Stimulated activated CD8-positive, alpha-beta memory T cell treated with anti-CD3 and anti-CD28 coated beads, Interleukin-7, amount 100 ng/mL, for 48 hours (primary cell): ENCODE data around the gene ERV3-1.
A peak's percentile ranks its signal among the peaks of the same experiment; 100 is the strongest.
"Not testable (repeated sequence)": the region's sequence is repeated elsewhere in the genome, so short reads cannot be mapped to it uniquely, and the experiment has no call there.

Experiments
- DNase-seq, 2 donors: peaks; one replicate each; pipeline ENCODE4 v3.0.0-alpha.2; 2020; ENCODE audit warnings: low read depth in 1 of 2; ENCODE audit errors: extremely low read depth in 1 of 2

The ERV3-1 gene, protein sequence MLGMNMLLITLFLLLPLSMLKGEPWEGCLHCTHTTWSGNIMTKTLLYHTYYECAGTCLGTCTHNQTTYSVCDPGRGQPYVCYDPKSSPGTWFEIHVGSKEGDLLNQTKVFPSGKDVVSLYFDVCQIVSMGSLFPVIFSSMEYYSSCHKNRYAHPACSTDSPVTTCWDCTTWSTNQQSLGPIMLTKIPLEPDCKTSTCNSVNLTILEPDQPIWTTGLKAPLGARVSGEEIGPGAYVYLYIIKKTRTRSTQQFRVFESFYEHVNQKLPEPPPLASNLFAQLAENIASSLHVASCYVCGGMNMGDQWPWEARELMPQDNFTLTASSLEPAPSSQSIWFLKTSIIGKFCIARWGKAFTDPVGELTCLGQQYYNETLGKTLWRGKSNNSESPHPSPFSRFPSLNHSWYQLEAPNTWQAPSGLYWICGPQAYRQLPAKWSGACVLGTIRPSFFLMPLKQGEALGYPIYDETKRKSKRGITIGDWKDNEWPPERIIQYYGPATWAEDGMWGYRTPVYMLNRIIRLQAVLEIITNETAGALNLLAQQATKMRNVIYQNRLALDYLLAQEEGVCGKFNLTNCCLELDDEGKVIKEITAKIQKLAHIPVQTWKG

DNA sequence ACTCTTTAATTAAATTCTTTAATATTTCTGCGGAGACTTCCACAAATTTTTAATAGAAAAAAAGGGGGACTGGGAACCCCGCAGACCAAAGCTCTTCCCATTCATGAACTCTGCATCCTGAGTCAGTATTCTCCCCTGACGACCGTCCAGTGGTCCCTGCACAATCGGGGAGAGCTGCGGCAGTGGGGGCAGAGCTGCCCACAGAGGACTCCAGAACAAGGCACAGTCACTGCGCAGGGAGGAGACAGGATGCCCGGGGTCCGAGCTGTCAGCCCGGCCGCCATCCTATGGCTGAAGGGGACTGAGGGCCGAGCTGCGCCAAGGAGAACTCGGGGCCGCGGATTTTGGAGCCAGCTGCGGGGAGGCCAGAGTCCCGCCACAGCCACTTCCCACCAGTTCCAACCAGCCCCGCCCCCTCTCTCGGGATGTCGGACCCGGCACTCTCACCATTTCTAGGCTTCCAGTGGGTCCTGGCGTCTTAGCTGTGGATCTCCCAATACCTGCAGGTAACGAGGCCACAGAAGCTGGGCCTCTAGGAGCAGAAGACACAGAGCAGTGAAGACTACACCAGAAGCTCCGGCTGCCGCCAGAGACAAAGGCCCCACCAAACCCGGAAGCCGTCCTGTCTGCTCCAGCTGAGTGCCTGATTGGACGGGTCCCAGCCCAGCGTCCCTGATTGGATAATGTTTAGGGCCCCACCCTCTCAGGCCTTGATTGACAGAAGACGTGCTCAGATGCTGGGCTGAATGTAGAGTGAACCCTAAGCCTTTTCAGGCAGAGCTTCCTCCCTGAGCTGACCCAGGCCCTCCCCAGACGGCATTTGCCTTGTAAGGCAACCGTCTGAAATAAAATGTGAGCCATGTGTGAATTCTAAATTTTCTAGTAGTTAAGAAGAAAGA is at the start of gene ERV3-1:
Gene ERV3-1 (minus strand): TSS at position 594 of the 899 bp plus-strand sequence. CDS start 13,661 bp downstream, outside the sequence.
- DNase-seq, result peak; percentile 75 to 89

DNA sequence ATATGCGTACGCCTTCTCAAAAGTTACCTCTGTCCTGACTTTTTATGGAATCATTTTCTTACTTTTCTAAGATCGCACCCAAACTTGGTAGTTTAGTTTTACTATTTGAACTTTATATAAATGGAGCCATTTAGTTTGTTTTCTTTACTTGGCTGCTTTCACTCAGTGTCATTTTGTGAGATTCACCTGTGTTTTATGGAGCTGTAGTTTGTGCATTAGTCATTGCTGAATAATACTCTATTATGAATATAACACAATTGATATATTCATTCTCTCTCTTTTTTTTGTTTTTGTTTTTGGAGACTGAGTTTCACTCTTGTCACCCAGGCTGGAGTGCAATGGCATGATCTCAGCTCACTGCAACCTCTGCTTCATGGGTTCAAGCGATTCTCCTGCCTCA is 49.3 kb upstream of the ERV3-1 start:
- DNase-seq, result not testable (repeated sequence)

DNA sequence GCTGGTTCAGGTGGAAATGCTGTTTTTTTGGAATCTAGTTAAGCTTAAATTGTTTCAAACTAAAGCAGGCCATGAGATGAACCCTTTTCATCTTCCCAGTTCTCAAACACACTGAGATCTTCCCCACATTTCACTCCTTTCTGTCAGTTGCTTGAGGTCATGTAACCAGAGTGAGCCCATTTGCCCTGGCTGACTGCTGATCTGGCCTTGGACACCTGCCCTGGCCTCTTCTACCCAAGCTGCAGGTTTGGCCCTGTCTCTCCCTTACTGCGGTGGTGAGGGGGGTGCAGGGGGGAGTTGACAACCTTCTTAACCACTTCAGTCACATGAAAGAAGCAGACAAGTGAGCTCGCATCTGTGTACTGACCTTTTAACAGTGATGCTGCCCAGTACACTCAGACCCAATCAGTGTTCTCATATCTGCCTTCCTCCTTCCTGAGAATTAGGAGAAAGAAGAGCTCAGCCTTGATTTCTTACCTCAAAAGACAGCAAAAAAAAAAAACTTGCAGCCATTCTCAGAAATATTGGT is 48.0 kb upstream of the ERV3-1 start:
- not testable (repeated sequence) for DNase-seq

DNA sequence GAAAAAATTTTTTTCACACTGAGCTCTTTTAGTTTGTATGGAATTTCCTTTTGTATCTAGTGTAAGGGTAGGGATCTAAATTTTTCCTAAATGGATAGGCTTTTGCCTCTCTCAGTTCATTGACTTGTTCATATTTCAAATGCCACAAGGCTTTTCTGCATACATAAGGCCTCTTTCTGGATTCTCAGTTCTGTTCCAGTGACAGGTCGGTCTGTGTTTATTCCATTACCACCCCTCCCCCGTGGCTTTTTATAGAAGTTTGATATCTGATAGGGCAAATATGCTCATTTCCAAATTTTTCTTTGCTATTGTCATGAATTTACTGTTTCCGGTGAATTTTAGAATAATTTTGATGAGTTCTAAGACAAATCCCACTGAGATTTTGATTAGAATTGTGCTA is 45.2 kb upstream of the ERV3-1 start:
- not testable (repeated sequence) for DNase-seq

DNA sequence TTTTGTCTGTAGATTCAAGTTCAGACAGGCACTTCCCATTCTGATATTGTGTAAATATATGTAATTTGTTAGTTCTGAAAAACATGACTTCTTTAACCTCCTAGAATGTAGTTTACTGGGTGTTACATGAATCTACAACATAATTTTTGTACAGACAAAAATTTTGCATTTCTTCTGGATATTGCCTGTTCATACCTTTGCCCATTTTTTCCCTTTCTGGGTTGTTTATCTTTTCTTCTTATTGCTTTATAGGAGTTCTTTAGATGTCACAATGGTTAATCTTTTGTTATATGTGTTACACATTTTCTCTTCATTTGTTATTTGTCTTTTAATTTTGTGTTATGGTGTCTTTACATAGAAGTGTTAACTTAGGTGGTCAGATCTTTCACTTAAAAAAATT is 44.7 kb upstream of the ERV3-1 start:
- DNase-seq, result not testable (repeated sequence)

DNA sequence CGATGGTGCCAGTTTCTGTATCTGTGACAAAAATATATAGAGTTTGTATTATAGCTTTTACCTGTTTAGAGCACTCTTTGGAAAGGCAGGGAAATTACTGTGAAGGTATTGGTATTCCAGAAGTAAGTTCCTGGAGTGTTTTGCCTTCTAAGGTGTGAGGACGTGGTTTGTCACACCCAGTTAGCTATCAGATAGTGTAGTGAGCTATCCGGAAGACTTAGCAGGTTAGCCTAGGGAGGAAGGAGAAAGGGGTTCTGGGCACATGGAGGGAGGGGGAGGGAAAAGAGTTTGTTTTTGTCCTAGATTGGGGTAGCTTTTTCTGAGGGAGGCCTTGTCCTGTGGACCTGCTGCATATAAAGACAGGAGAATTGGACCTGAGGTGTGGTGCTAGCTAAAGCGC is 39.8 kb upstream of the ERV3-1 start:
- not testable (repeated sequence) for DNase-seq

DNA sequence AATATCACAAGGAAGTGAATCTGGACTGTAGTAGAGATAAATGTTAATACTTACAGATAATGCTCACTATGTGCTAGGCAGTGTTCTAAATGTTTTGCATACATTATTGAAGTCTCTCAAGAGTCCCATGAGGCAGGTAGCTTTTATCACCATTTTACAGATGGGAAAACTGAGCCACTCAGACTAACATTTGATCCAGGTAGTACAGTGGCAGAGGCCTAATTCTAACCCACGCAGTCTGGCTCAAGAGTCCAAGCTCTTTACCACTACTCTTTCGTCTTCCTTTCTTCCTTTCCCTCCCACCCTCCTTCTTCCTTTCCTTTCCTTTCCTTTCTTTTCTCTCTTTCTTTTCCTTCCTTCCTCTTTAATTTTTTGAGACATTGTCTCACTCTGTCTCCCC is 39.1 kb upstream of the ERV3-1 start:
- DNase-seq, result not testable (repeated sequence)

DNA sequence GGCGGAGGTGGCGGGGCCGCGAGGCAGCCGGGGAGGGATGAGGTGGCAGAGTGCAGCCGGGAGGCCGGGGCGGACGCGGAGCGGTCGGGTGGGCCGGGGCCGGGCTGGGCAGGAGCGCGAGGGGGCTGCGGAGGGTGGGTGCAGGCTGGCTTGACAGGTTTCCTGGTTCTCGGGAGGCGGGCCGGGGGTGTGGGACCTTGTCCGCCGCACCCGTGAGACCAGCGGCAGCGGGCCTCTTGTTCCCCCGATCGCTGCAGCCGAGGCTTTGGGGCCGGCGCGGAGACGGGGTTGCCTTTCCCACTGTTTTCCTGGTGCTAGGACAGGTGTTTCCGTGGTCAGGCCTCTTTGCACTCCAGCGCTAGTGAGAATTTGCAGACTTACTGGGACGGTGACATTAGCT is 32.3 kb upstream of the ERV3-1 start:
- peak in 1 of 2 donors; percentile 14 for DNase-seq

DNA sequence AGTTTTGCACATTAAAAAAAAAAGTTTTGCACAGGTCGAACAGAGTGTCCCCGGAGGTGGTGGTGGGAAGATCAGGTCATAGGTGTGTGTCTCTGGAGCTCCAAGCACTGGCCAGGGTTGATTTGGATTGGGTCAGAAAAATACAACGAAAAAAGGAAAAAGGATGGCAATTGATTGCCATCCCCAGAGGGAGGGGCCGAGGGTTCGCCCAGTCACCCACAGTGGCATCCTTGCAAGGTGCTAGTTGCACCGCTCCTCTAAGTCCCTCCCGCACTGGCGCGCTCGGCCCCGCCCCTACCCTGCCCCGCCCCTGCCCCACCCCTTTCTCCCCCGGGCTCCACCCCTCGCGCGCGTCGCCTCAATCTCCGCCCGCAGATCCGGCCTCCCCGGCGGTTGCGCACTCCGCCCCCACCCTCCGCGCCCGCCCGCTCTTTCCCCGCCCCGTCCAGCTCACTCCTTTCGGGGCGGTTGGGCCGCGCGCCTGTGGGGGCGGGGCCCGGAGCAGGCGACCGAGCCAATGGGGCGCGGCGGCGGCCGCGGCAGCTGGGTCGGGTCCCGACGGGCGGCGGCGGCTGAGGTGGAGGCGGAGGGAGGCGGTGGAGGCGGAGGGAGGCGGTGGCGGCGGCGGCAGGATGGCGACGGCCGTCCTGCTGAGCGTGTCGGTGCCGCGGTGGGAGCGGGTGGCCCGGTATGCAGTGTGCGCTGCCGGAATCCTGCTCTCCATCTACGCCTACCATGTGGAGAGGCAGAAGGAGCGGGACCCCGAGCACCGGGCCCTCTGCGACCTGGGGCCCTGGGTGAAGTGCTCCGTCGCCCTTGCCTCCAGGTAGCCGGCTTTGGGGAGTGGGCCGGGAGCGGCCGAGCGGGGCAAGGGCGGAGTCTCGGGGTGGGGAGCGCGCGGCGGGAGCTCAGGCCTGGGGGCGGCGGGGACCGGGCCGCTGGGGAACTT is 31.5 kb upstream of the ERV3-1 start:
- DNase-seq, result peak; percentile 78 to 91

DNA sequence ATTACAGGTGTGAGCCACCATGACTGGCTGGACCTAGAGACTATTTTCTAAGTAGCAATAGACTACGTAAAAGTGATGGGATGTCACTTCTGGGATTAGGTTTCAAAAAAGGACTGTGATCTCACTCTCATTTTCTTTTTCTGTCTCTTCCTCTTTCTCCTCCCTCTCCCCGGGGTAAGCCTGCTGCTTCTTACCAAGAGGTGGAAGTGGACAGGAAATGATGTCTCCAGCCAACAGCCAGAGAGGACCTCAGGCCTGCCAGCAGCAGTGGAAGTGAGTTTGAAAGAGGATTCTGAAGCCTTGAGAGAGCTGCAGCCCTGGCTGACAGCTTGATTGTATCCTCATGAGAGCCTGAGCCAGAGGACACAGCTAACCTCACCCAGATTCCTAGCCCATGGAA is 30.0 kb upstream of the ERV3-1 start:
- not testable (repeated sequence) for DNase-seq

DNA sequence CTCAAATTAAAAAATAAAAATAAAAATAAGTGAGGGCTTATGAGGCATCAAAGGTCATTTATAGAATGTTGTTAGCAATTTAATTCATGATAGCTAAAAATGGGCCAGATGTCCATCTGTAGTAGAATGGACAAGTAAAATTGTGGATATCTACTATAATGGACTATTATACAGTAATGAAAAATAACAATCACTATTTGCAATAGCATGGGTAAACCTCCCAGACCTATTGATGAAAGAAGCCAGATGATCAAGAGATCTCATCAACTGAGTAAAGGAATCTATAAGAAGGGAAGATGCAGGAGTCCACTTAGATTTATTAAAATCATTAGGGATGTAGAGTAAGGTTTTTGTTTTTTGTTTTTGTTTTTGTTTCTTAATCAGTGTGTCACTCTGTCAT is 29.0 kb upstream of the ERV3-1 start:
- DNase-seq, result not testable (repeated sequence)

DNA sequence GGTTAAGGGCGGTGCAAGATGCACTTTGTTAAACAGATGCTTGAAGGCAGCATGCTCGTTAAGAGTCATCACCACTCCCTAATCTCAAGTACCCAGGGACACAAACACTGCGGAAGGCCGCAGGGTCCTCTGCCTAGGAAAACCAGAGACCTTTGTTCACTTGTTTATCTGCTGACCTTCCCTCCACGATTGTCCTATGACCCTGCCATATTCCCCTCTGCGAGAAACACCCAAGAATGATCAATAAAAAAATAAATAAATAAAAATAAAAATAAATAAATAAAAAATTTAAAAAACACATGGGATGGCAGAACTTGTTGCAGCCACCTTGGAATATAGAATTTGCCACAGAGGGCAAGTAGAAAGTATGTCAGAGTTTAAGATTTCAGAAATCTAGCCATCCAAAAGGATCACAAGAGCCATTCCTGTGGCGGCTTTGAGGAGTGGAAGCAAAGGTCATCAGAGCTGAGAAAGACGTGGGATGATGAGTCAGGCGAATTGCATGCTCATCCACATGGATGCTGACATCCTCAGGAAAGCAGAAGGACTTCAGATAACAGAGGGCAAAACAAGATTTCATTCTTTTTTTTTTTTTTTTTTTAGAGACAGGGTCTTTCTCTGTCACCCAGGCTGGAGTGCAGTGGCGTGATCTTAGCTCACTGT is 27.8 kb upstream of the ERV3-1 start:
- DNase-seq, result not testable (repeated sequence)

DNA sequence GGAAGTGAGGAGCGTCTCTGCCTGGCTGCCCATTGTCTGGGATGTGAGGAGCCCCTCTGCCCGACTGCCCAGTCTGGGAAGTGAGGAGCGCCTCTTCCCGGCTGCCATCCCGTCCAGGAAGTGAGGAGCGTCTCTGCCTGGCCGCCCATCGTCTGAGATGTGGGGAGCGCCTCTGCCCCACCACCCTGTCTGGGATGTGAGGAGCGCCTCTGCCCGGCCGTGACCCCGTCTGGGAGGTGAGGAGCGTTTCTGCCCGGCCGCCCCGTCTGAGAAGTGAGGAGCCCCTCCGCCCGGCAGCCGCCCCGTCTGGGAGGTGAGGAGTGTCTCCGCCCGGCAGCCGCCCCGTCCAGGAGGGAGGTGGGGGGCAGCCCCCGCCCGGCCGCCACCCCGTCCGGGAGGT is 26.9 kb upstream of the ERV3-1 start:
- DNase-seq, result not testable (repeated sequence)

DNA sequence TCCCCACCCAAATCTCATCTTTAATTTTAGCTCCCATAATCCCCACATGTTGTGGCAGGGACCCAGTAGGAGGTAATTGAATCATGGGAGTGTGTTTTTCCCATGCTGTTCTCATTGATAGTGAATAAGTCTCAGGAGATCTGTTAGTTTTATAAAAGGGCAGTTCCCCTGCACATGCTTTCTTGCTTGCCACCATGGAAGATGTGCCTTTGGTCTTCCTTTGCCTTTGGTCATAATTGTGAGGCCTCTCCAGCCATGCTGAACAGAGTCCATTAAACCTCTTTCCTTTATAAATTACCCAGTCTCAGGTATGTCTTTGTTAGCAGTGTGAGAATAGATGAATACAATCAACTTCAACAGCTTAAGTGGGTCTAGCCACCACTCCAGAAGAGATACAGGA is 18.5 kb upstream of the ERV3-1 start:
- DNase-seq, result not testable (repeated sequence)

DNA sequence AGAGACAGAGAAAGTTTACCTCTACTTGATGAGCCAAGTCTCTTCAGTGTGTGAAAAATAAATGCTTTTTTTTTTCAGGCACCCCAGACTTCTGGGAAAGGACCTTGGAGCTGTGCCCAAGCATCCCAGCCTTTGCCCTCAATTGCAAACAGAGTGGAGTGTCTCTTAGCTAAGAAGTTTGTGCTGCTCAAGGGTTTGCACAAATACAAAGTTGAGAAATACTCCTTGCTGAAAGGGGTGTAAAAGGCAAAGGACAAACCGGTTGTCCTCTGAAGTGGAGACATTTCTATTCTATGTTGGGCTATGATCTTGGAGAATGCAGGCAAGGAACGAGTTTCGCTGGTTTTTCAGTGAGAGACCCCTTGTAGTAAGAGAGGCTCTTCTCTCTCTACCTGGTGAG is 14.5 kb upstream of the ERV3-1 start:
- DNase-seq, result not testable (repeated sequence)

DNA sequence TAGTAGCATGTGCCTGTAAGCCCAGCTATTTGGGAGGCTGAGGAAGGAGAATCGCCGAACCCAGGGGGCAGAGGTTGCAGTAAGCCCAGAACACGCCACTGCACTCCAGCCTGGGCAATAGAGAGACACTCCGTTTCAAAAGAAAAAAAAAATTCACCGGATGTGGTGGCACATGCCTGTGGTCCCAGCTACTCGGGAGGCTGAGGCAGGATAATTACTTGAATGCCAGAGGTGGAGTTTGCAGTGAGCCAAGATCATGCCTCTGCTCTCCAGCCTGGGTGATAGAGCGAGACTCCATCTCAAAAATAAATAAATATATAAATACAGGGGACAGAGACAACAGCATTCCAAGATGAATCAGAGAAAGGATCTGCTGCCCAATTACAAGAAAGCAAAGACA is 3.4 kb upstream of the ERV3-1 start:
- not testable (repeated sequence) for DNase-seq

DNA sequence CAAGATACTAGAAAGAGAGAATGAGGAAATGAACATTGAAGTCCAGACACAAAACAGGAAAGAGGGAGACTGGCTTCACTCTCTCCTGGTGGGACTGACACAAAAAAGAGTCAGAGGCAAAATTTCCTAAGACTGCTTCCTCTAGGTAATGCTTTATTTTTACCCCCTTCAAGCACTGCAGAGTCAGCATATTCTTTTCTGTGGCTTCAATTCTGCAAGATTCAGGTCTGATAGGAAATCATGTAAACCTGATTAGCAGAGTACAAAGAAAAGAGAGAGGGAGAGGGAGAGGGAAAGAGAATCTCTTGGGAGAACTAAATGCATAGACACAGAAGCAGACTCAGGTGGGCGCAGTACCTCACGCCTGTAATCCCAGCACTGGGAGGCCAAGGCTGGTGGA is 2.9 kb upstream of the ERV3-1 start:
- not testable (repeated sequence) for DNase-seq

DNA sequence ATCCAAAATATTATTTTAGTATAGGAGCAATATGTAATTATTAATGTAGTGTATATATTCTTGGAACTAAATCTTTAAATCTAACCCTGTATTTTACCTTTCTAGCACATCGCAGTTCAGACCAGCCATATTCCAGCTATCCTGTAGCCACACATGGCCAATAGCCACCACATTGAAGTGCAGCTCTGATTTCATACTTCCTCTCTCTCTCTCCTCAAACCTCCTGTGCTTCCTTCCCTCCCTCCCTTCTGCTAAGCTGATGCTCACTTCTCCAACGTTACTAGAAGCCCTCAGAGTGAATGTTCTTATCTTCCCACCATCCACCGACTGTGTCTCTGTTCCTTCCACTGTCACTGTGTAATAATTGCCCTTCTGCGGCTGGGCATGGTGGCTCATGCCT is 549 bp upstream of the ERV3-1 start:
- DNase-seq, result not testable (repeated sequence)

DNA sequence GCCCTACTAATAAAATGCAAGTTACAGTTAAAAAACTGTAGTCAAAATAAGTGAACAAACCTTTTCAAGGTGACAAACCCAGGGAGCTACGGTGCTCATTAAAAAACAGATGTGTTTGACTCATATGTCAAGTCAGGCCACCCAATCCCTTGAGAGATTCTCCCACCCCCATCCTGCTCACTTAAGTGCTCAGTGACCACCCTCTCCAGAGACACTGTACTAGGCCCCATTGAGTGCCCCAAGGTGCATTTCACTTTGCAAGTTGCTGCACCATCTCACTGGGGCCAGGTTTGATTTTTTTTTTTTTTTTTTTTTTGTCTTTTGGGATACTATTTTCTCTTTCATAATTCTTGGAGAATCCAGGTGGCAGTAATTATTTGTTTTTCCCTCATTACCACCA is 1.9 kb downstream of the ERV3-1 start:
- DNase-seq, result no peak
